Measurements from ENCODE around the gene PANK4.

- no peak for TF ChIP-seq CTCF (optimal IDR thresholded peaks at IDR 0.05 in 1 of 3, IDR thresholded peaks at IDR 0.05 in 1 of 3, conservative IDR thresholded peaks at IDR 0.05 in 1 of 3; ENCODE audit: extremely low read depth in 1 of 3, insufficient read depth in 2 of 3, low read length in 3 of 3)
- TF ChIP-seq EZH2 (IDR thresholded peaks at IDR 0.05; ENCODE audit: low read length): no peak
Measured at GRCh38 chr1:2523891-2524609, 2.3 kb downstream of the PANK4 start.

Data from keratinocyte (primary cell).